Gastroesophageal sphincter (tissue), 4 donors: ENCODE results near the gene ADGRD1. TPM values are rescaled to one million over a fixed set of nuclear protein-coding genes. Genes with fewer than 3 reads are reported as not detected.
A peak's percentile ranks its signal among the peaks of the same experiment; 100 is the strongest.

ENCODE experiments used
- ATAC-seq: fragments of 150-250 bp; one replicate; pipeline ENCODE4 v1.9.1; 2016; ENCODE audit warnings: mild to moderate bottlenecking, moderate library complexity
- H3K27ac ChIP-seq, 4 donors: fragments of 200-600 bp; sonication (generic) in 3 of 4; 1 replicate in 3 of 4; 2 replicates in 1 of 4; pipeline ENCODE4 v1.5.1; 2016 to 2019
- H3K27me3 ChIP-seq: fragments of 200-600 bp; sonication (generic); one replicate; pipeline ENCODE4 v1.5.1; 2019
- H3K36me3 ChIP-seq, 2 donors: fragments of 200-600 bp; sonication (generic); one replicate each; pipeline ENCODE4 v1.5.1; 2019; ENCODE audit warnings: control low read depth in 1 of 2
- H3K4me1 ChIP-seq, 3 donors: fragments of 200-600 bp; sonication (generic); 1 replicate in 2 of 3; 2 replicates in 1 of 3; pipeline ENCODE4 v1.5.1; 2016 to 2019; ENCODE audit warnings: control low read depth in 2 of 3
- H3K4me3 ChIP-seq, 2 donors: fragments of 200-600 bp; sonication (generic); one replicate each; pipeline ENCODE4 v1.5.1; 2019; ENCODE audit warnings: mild to moderate bottlenecking in 1 of 2, moderate library complexity in 1 of 2
- H3K9me3 ChIP-seq, 3 donors: fragments of 200-600 bp; sonication (generic); one replicate each; pipeline ENCODE4 v1.5.1; 2017 to 2019; ENCODE audit warnings: control low read depth in 2 of 3
- EP300 ChIP-seq: sonication (generic); formaldehyde crosslinking; IDR thresholded peaks from one replicate; pipeline ENCODE4 v1.6.1; 2017; ENCODE audit warnings: antibody characterized with exemption, mild to moderate bottlenecking
- POLR2A ChIP-seq, 2 donors: fragments of 450-650 bp; IDR thresholded peaks; one replicate each; pipeline ENCODE4 v1.6.1; 2017; ENCODE audit warnings: antibody characterized with exemption in 2 of 2, mild to moderate bottlenecking in 2 of 2, moderate library complexity in 1 of 2
- POLR2AphosphoS5 ChIP-seq: sonication (generic); formaldehyde crosslinking; IDR thresholded peaks from one replicate; pipeline ENCODE4 v1.6.1; 2017; ENCODE audit warnings: antibody characterized with exemption
- WGBS, 2 donors: methylation state at CpG; one replicate each; pipeline ENCODE4 v1.1.5; 2018; ENCODE audit warnings: low coverage in 1 of 2; 5-methylcytosine and 5-hydroxymethylcytosine counted together
- total RNA-seq, 4 donors: library from RNA; depleted of rRNA; stranded (reverse); fragments of >200 nt; gene quantifications; one replicate each; pipeline ENCODE4 v1.1.0, GENCODE V29; 2016
- TF ChIP-seq, protein P1 (sequence below), 4 experiments: fragments of 200-600 bp in 2 of 4; fragments of 450-650 bp in 2 of 4; sonication (generic) in 1 of 4; IDR thresholded peaks; one replicate each; pipeline ENCODE4 v1.5.1; 2017 to 2019; ENCODE audit warnings: antibody characterized with exemption in 4 of 4, mild to moderate bottlenecking in 2 of 4, moderate library complexity in 2 of 4

The ADGRD1 gene
- total RNA-seq, 4 donors from 2014 or later, result 19.1 to 43.4 (median 31.3) TPM

GRCh38 chr12:131048611-131048990 is 94.9 kb downstream of the ADGRD1 start:
- no peak for ATAC-seq
- WGBS, 2 donors, result 60% methylated on average over 2 of the region's 6 CpGs; no CpG with 5 or more reads in 1 of the 2 donors
- no peaks in the 10 kb centered on the region for H3K27me3 ChIP-seq
- H3K36me3 ChIP-seq, result no peaks in the 10 kb centered on the region
- H3K27ac ChIP-seq, result peak overlapping the region in 1 of 4 donors; percentile 64
- H3K4me3 ChIP-seq, result no peak overlapping the region
- no peaks in the 10 kb centered on the region for H3K9me3 ChIP-seq
- peaks cover 0 to 26% (median 9%) of the 10 kb centered on the region in 3 donors for H3K4me1 ChIP-seq
- TF ChIP-seq POLR2AphosphoS5, result no peak
- TF ChIP-seq, protein P1, sequence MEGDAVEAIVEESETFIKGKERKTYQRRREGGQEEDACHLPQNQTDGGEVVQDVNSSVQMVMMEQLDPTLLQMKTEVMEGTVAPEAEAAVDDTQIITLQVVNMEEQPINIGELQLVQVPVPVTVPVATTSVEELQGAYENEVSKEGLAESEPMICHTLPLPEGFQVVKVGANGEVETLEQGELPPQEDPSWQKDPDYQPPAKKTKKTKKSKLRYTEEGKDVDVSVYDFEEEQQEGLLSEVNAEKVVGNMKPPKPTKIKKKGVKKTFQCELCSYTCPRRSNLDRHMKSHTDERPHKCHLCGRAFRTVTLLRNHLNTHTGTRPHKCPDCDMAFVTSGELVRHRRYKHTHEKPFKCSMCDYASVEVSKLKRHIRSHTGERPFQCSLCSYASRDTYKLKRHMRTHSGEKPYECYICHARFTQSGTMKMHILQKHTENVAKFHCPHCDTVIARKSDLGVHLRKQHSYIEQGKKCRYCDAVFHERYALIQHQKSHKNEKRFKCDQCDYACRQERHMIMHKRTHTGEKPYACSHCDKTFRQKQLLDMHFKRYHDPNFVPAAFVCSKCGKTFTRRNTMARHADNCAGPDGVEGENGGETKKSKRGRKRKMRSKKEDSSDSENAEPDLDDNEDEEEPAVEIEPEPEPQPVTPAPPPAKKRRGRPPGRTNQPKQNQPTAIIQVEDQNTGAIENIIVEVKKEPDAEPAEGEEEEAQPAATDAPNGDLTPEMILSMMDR (IDR thresholded peaks at IDR 0.05), result no peak

DNA sequence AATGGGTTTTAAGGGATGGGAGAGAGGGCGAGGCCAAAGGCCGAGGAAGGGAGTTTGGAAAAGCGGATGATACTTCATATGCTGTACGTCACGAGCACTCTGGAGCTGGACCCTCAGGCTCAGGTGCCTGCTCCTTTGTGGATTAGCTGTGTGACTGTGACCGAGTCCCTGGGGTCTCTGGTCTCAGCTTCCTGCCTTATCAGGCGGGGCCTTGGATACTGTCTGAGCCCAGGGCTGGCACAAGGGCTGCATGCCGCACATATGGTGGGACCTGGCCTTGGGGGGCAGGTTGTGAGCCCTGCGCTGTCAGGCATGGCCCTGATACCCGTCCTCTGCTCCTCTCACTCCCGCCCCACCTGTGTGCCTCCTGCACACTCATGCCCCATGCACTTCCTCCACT is 95.3 kb downstream of the ADGRD1 start:
- TF ChIP-seq EP300 (no peak), POLR2A (IDR thresholded peaks at IDR 0.05) (no peak), POLR2AphosphoS5 (no peak)
- TF ChIP-seq, protein P1 (IDR thresholded peaks at IDR 0.05), result no peak
- WGBS, 2 donors, result 95% methylated on average over 11 of the region's 11 CpGs; no CpG with 5 or more reads in 1 of the 2 donors
- no peaks in the 10 kb centered on the region for H3K27me3 ChIP-seq
- no peaks in the 10 kb centered on the region for H3K36me3 ChIP-seq
- H3K4me3 ChIP-seq, result no peak overlapping the region
- H3K9me3 ChIP-seq, result no peaks in the 10 kb centered on the region
- peaks cover 0 to 26% (median 9%) of the 10 kb centered on the region in 3 donors for H3K4me1 ChIP-seq
- H3K27ac ChIP-seq, result peak overlapping the region in 1 of 4 donors; percentile 64
- no peak for ATAC-seq

- no peak overlapping the region for H3K4me3 ChIP-seq
- WGBS, 2 donors, result 56 to 60% methylated on average over 8 to 9 of the region's 22 CpGs
- peak overlapping the region in 1 of 4 donors; percentile 64 for H3K27ac ChIP-seq
- peak; percentile 50 for ATAC-seq
- no peaks in the 10 kb centered on the region for H3K27me3 ChIP-seq
- no peaks in the 10 kb centered on the region for H3K9me3 ChIP-seq
- TF ChIP-seq EP300 (no peak), POLR2A (IDR thresholded peaks at IDR 0.05) (no peak), POLR2AphosphoS5 (no peak)
- TF ChIP-seq, protein P1 (IDR thresholded peaks at IDR 0.05), result no peak
- H3K4me1 ChIP-seq, result peaks cover 0 to 26% (median 9%) of the 10 kb centered on the region in 3 donors
- H3K36me3 ChIP-seq, result no peaks in the 10 kb centered on the region
Observed at GRCh38 chr12:131049549-131050339, 96.0 kb downstream of the ADGRD1 start.

- no peaks in the 10 kb centered on the region for H3K9me3 ChIP-seq
- ATAC-seq, result no peak
- 81 to 91% methylated on average over 9 to 11 of the region's 26 CpGs for WGBS, 2 donors
- TF ChIP-seq POLR2AphosphoS5, result no peak
- TF ChIP-seq EP300, result no peak
- TF ChIP-seq, protein P1 (IDR thresholded peaks at IDR 0.05), result no peak
- TF ChIP-seq POLR2A (IDR thresholded peaks at IDR 0.05), result no peak
- H3K27me3 ChIP-seq, result no peaks in the 10 kb centered on the region
- H3K4me1 ChIP-seq, result peaks cover 0 to 26% (median 9%) of the 10 kb centered on the region in 3 donors
- no peak overlapping the region for H3K4me3 ChIP-seq
- H3K27ac ChIP-seq, result peak overlapping the region in 1 of 4 donors; percentile 29
- no peaks in the 10 kb centered on the region for H3K36me3 ChIP-seq
Observed at GRCh38 chr12:131050463-131051154, 96.9 kb downstream of the ADGRD1 start.
